LHCN-M2 (cell line): ENCODE results near the gene FIGNL2. TPM values are rescaled to one million over a fixed set of nuclear protein-coding genes. Genes with fewer than 3 reads are reported as not detected.

Experiments
- DNase-seq: peaks from one replicate; pipeline ENCODE4 v3.0.0-alpha.2; 2012; ENCODE audit warnings: low read depth
- total RNA-seq: library from RNA; depleted of rRNA; stranded (reverse); fragments of >200 nt; gene quantifications from 2 replicates; pipeline ENCODE4 v1.2.3, GENCODE V29; 2014

Gene FIGNL2
- total RNA-seq, 1 experiment from 2014 or later: 0.17 TPM

DNA sequence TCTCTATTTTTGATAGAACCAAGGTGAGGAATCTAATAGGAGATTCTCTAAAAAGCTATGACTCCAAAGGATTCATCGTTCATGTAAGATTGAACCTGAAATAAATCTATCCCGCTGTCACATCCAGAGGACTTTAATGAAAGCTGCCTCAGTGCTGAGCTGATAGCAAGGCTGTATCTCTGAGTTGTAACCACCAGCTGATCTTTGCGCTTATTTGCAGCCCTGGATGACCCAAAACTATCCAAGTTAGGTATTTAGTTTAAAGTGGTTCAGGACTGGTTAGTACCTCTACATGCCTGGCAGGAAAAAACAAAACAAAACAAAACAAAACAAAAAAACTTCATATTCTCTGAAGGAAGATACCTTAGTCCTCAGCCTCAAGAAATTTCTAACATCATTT lies 30.6 kb upstream of the FIGNL2 start:
- DNase-seq: no peak

DNA sequence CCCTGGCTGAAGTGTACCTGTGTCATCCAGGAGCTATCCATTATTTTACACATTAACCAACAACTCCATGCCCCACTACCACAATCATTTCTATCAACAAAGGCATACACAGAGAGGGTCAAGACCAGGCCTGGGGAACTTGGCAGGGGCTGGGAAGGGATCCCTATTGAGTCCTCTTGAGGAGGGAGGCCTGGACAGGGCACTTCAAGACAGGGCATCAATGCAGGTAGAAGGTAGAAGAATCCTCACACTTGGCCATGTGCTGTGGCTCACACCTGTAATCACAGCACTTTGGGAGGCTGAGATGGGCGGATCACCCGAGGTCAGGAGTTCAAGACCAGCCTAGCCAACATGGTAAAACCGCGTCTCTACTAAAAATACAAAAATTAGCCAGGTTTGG lies 26.0 kb upstream of the FIGNL2 start:
- no peak for DNase-seq

DNA sequence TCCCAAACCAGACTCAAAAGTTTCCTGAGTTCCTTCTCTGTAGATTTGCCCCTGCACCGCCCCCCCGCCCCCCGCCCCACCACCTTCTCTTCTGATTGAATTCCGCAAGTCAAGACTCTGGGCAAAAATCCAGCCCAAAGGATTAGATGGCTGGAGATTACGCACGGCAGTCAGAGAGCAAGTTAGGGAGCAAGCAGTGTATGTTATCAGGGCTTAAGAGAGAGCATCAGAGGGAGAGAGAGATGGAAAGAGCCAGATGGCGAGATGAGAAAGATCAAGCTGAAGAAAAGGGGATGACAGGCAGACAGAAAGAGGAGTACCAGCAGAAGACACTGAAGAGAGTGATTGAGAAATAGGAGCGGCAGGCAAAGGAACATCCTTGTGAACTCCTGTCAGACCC lies 25.5 kb upstream of the FIGNL2 start:
- no peak for DNase-seq

DNA sequence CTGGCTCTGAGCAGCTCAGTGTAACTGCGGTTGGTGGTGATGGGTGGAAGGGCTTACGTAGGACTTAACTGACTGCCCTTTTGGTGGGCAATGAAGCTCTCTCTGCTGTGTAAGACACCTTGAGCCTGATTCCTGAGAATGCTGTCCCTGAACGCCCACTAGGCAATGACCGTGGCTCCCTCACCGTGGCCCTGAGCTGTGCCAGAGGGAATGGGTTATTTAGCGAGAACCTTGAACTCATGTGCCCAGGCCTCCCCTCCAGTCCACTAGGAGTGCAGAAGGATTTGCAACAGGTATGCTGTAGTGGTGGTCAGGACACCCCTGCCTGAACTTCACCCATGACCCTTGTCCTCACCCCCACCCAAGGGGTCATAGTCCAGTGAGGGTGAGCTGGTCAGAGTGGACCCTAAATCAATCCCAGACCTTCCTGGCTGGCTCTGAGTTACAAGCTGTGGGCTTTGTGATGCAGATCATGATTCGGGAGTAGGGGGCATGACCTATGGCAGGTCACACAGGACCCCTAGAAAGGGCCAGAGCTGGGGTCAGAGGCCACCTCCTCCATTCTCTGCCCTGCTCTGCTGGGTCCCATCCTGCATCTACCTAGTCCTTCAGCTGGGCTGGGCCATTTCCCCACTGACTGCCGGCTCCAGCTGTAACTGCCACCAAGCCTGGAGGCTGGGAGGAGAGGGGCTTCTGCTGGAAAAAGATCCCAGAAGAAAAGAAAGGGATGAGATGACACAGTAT lies 24.9 kb upstream of the FIGNL2 start:
- DNase-seq: no peak

DNA sequence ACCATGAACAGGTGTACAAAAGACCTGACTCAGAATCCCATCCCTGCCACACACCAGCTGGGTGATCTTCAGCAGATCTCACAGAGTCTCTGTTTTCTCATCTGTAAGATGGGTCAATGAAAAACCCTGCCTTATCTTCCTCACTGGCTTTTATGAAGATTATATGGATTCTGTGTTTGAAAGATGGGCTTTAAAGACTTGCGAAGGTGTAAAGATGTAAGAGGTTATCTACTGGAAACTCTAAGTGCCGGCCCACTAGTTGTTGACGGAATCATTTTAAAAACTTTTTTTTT lies 24.1 kb upstream of the FIGNL2 start:
- no peak for DNase-seq

DNA sequence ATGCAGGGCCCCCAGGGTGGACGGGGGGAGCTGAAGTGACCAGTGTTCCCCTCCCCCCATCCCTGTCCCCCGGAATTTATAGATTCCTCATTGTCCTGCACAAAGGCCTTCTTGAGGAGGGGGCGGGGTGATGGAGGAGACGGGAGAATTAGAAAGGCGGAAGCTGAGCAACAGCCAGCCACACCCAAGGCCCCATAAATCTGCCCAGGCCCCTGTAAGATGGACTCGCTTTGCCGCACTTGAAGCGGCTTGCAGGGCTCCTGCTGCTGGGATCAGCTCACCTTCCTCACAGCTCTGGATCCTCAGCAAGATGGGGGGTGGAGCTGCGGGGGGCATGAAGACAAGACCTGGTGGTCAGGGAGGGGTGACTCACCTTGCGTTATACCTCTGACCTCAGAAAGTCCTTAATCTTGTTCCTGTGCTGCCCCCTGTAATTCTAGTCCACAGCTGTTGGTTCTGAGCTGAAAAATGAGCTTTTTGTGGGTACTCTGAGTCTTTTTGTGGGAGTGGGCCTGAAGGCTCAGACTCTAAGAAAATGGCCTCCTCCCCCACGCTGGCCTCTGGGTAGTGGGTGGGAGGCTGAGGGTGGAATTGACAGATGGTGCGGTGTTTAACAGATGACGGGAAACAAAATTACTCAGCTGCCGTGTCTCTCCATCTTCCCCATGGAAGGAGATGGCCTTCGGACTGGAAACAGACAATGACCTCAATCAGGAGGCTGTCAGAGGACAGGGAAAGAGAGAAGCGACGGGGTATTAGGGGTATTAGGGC lies 23.6 kb upstream of the FIGNL2 start:
- no peak for DNase-seq

DNA sequence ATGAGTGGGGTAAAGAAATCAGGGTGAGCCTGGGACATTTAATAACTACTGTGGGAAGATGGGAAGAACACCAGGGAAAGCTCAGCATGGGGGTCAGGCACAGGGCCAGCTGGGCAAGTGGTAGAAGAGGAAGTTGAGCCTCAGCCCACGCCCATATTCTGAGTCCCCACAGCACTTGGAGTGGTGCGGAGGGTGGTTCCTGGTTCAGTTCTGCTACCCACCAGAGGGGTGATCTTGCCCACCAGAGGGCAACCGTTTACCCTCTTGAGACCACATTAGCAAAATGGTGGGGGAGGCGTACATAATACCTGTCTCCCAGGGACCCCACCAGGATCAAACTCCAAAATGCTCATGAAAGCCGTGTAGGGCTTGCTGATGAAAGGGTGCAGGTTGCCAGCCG lies 22.6 kb upstream of the FIGNL2 start:
- no peak for DNase-seq

DNA sequence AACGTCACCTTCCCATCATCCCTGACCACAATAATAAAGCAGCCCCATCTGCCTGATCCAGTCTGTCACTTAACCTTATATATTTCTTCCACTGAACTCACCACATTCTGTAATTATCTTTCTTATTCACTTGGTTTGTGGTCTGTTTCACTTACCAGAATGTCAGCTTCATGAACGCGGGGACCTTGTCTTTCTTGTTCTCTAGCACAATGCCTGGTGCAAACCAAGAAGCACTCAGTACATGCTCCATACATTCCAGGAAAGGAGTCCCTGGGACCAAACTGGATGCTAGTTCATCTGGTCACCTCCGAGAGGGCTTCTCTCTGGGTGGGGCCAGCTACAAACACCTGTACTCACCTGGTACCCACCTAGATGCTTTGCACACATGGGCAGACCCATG lies 22.0 kb upstream of the FIGNL2 start:
- no peak for DNase-seq

DNA sequence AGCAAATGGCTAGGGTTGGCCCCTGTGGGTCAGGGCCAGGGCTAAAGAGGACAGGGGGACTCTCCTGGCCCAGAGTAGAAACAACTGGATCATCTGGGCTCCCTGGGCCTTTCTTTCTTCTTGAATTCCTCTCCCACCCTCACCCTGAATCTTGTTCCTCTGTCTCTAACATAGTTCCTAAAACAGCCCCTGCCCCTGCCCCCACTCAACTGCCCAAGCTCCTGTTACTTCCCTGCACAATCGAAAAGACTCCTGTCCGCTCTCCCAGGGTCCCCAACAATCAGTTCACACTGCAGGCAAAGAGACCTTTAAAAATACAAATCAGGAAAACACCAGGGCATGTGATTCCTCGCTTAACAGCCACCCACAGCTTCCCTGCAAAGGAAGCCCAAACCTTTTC lies 21.4 kb upstream of the FIGNL2 start:
- DNase-seq: no peak

DNA sequence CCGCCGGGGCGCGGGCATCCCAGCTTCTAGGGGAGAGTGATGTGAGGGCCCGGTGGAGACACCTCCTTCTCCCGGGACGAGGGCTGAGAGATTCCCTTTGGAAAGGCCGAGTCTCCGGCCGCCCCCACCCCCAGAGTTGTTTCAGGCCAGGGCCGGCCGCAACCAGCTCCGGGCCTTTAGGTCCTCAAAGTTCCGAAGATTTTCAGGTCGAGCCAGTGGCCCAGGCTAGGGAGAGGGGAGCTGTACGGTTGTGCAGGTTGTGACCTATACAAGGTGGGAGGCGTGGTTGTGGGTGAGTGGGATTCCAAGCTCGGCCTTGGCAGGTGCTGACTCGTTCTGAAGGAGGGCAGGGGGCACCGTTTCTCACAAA lies 21.0 kb upstream of the FIGNL2 start:
- no peak for DNase-seq

DNA sequence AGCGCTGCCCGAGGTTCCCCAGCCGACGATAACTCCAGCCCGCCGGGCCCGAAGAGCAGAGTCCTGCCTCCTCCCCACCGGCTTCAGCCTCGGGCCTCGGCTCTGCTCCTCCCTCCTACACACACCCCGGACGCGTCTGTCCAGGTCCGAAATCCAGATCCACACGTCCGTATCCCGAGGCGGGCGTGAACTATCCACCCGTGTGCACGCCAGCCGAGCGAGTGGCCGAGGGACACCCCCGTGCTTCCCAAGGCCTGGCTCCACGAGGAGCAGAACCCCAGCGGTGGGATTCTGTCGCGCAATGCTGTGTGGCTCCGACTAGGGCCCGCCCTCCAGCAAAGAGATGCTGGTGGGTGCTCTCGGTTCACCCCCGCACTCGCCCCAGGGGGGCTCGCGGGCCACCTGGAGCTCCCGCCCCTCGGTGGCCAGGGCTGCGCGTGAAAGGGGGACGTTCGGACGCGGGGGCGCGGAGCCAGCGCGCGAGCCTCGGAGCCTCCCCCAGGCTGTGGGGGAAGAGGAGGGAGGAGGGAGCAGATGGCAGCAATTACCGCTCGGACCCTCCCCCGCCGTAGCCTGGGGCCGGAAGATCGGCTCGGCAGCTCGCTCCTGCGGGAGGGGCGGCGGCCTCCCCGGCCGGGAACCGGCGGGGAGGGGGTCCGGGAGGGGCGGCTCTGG lies 20.4 kb upstream of the FIGNL2 start:
- DNase-seq: no peak

DNA sequence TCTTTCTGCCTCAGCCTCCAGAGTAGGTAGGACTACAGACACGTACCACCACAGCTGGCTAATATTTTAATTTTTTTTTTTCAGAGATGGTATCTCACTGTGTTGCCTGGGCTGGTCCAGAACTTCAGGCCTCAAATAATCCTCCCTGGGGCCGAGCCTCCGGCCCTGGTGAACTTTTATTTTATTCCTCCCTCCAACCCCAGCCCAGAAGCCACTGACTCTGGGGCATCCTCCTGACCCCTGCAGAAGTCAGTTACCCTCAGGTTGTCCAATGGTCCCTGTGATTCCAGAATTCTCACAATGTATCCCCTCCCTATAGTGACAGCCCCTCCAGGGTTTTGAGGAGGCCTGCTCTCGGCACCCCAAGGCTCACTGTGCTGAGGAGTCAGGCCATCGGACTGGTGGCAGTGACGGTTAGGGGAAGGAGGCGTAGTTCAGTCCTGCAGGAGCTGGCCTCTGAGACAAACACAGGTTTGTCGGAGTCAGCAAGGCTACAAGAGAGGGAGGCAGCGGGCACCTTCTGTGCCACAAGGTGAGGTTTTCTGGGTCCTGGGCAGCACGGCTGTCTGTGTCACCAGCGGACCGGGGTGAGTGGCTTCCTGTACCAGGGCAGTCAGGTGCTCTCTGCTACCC lies 19.4 kb upstream of the FIGNL2 start:
- DNase-seq: no peak

DNA sequence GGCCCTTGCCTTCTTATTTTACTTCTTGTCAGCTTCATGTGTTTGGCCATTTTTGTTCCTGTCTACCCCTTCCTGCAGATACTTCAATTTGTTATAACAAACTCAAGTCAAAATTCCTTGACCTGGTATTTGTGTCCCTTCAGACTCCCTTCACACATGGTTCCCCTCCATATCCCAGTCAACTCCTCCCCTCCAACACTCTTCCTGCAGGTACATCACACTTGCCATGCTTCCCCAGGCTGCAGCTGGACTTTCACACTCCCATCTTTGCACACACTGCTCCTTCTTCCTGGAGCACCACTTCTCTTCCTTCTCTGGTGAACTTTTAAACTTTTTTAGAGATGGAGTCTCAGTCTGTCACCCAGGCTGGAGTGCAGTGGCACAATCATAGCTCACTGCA lies 18.9 kb upstream of the FIGNL2 start:
- DNase-seq: no peak

DNA sequence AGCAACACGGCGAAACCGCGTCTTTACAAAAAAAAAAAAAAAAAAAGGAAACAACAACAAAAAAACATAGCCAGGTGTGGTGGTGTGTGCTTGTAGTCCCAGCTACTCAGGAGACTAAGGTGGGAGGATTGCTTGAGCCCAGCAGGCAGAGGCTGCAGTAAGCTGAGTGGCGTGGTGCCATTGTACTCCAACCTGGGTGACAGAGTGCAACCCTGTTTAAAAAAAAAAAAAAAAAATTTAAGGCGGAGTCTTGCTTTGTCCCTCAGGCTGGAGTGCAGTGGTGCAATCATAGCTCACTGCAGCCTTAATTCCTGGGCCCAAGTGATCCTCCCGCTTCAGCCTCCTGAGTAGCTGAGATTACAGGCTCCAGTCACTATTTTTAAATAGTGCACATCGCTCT lies 18.2 kb upstream of the FIGNL2 start:
- no peak for DNase-seq

DNA sequence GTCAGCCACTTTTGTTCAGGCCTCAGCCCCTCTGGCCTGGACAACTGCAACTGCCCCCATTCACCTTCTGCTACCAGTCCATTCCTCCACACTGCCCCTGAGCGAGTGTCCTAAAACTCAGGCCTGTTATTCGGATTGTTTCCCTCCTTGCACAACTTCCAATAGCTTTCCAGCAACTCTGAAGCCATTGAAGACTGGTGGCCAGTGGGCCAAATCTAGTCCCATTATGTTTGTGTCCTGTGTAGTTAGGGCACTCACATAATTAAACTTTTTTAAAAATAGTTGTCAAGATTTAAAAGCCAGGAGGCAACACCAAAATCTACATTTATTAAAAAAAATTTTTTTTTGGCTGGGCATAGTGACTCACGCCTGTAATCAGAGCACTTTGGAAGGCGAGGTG lies 17.8 kb upstream of the FIGNL2 start:
- no peak for DNase-seq

DNA sequence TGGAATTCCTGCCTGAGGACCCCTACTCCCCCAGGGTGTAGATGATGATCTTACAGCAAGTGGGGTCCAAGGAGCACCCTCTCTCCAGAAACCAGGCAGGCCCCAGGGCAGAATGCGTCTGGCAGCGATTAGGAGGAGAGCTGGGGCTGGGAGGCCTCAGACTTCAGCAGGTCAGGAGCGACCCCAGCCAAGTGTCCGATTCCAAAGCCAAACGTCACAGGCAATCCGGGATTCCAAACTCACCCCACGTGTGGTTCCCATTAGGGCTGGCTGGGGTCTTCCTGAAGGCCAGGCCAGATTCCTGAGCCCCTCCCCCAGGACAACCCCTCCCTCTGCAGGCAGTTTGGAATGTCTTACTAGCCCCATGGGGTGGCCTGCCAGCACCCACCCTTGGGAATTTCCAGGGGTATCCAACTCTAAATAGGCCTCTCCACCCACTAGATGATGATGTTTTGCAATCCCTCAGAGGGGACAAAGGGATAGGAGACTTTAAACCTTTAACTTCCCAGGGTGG lies 17.3 kb upstream of the FIGNL2 start:
- DNase-seq: no peak

DNA sequence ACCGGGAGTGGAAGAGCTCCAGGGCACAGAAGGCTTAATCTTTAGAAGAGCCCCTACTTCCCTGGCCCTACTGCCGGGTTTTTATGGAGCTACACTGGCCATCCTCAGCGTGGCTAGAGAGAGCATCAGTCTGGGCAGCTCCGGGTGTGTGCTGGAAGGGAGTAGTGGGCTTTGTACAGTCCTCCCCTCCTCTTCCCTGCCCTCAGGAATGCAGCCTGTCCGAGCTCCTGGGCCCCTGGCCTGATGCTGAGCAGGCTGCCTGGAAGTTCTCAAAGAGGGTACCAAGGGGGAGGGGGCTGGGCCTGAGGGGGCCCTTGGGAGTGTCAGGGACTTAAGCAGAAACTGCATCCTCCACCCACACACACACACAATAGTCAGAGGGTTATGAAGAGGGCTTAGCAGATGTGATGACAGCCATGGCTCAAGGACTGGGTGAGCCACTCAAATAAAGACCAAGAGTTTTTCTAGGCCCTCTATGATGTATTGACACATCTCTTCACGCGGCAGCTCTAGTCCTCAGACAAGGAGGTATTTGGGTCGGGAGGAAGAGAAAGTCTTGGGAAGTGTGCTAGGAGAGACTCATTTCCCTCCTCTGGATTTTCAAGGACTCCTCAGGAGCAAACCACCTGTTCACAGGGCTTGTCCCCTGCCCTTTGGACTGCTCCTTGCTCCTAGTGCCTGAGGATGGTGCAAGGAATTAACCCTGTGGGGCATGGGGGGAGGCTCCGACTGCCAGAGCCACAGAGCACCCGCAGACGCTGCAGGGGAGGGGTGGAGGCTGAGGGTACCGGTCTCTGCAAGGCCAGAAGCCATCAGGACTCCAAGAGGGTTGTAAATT lies 16.5 kb upstream of the FIGNL2 start:
- no peak for DNase-seq

DNA sequence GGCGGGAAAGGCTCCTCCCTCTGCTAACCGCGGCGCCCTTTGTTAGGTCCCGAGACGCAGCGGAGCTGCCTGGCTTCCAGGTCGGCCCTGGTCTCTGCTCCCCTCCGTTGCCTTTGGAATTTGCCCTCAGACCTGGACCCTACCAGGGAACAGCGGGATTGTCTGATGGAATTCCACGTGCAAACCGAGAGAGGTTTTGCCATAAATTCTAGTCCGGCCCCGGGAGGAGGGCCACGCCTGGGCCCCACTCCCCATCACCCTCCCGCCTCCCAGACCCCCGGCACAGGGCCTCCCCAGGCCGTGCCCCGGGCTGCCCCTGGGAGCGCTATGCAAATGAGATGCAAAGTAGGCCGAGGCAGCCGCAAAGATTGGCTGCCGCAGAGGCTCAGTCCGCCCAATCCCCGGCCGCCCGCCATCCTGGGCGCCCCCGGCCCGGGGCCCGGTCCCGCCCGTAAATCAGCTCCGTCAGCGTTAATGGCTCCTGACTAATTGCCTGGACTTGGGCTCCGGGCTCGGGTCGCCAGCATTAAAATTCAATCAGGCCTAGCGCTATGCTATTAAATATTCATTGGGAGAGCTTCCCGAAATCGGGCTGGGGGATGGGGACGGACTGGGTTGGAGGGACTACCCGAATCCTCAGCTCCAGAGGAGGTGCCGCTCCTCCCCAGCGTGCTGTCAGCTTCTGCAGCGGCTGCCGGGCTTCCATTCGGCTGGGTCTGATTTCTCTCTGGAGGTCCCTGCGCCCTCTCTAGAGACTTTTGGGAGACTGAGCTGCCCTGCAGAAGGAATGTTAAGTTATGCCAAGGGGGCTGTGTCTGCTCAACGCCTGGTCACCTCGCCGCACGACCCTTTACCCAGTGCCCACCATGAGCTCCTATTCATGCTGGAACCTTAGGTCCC lies 15.7 kb upstream of the FIGNL2 start:
- DNase-seq: no peak

DNA sequence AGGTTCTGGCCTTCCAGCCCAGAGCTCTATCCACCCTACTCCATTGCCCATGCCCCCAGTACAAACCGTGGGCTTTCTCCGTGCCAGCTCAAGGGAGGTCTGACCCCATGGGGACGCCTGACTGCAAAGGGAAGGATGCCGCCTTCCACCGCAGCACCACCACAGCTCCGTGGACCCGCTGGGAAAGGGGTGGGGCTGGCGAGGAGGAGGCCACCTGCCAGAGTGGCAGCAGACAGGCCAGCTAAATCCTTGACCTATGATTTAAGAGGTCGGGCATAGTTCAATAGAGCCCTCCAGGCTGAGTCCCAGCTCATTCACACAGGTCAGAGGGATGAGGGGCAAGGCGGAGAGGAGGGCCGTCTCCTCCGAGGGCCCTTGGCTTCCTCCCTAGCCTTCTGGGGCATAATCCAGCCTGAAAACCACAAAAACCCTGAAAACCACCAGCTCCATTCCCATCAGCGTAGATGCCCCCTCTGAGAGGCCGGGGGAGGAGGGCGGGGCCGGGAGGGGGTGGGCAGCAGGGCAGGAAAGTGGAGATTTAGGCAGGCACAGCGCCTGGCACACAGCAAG lies 14.9 kb upstream of the FIGNL2 start:
- no peak for DNase-seq

DNA sequence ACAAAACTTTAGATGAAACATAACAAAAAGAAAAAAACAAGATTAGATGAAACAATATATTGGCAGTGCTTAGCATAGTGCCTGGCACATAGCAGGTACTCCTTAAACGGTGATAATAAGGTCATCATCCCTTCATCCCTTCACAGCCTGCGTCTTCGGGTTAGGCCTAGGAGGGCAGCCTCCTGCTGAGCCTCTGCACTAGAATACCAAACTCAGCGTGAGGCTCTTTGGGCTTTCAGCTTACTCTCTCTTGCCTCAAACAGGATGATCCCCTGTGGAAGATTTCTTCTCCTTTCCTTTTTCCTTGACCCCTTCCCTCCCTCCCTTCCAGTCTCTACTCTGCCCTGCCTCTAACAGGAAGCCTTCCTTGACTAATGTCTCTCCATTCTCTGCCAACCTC lies 14.4 kb upstream of the FIGNL2 start:
- no peak for DNase-seq
